WTC11 (cell line): ENCODE results near the gene SBSN. TPM values are rescaled to one million over a fixed set of nuclear protein-coding genes. Genes with fewer than 3 reads are reported as not detected.

Experiments used
- ATAC-seq: fragments of 200-7000 bp; cut with Tn5 transposase; 2 replicates; pipeline ENCODE4 v1.10.0; 2021; ENCODE audit warnings: mild to moderate bottlenecking, moderate library complexity
- CTCF ChIA-PET: fragments of 300-600 bp; sonication (Branson Sonifier 250); formaldehyde crosslinking; loops from one replicate; lab custom pipeline; 2021; ENCODE audit warnings: antibody characterized with exemption; lab: Charles Lee
- POLR2A ChIA-PET: fragments of 350-600 bp; sonication (Branson Sonifier 250); formaldehyde crosslinking; loops from one replicate; lab custom pipeline; 2021; ENCODE audit warnings: antibody characterized with exemption; lab: Charles Lee
- DNase-seq: peaks from one replicate; pipeline ENCODE4 v3.0.0; 2021; ENCODE audit warnings: low spot score
- H3K27ac Mint-ChIP-seq: 2 replicates; pipeline ENCODE4 v1.8.0; 2021; ENCODE audit warnings: mixed read lengths
- H3K27me3 Mint-ChIP-seq: 2 replicates; pipeline ENCODE4 v1.8.0; 2021; ENCODE audit warnings: low read depth, mild to moderate bottlenecking, moderate library complexity, mixed read lengths
- H3K36me3 Mint-ChIP-seq: 2 replicates; pipeline ENCODE4 v1.8.0; 2021; ENCODE audit warnings: mixed read lengths
- H3K4me1 Mint-ChIP-seq: 2 replicates; pipeline ENCODE4 v1.8.0; 2022; ENCODE audit warnings: mixed read lengths
- H3K4me3 Mint-ChIP-seq: 2 replicates; pipeline ENCODE4 v1.8.0; 2021; ENCODE audit warnings: mild to moderate bottlenecking, moderate library complexity, mixed read lengths
- H3K9me3 Mint-ChIP-seq: 2 replicates; pipeline ENCODE4 v1.8.0; 2021; ENCODE audit warnings: mixed read lengths
- AR ChIP-seq: fragments of 250-450 bp; sonication (Bioruptor Pico); IDR thresholded peaks from 2 replicates; pipeline ENCODE4 v1.9.0; 2021; ENCODE audit warnings: mild to moderate bottlenecking
- CREB1 ChIP-seq: sonication (generic); formaldehyde crosslinking; IDR thresholded peaks from 2 replicates; pipeline ENCODE4 v1.8.0; 2023; ENCODE audit warnings: mild to moderate bottlenecking, missing genetic modification reagents
- CTCF ChIP-seq: fragments of 200-600 bp; IDR thresholded peaks from 2 replicates; pipeline ENCODE4 v1.8.0; 2022; ENCODE audit warnings: antibody characterized with exemption
- E2F5 ChIP-seq: sonication (generic); formaldehyde crosslinking; IDR thresholded peaks from 2 replicates; pipeline ENCODE4 v1.8.1; 2022; ENCODE audit warnings: mild to moderate bottlenecking, moderate library complexity, missing genetic modification reagents
- EMX1 ChIP-seq: fragments of 250-450 bp; sonication (Bioruptor Pico); IDR thresholded peaks from 2 replicates; pipeline ENCODE4 v1.8.0; 2021; ENCODE audit warnings: mild to moderate bottlenecking
- ESRRA ChIP-seq: sonication (generic); formaldehyde crosslinking; IDR thresholded peaks from 2 replicates; pipeline ENCODE4 v1.8.1; 2022; ENCODE audit warnings: mild to moderate bottlenecking, missing genetic modification reagents, borderline replicate concordance
- FOXP1 ChIP-seq: sonication (generic); formaldehyde crosslinking; IDR thresholded peaks from 2 replicates; pipeline ENCODE4 v1.8.0; 2022; ENCODE audit warnings: missing genetic modification reagents, mild to moderate bottlenecking, moderate library complexity, borderline replicate concordance
- GTF2I ChIP-seq: fragments of 250-450 bp; sonication (Bioruptor Pico); conservative IDR thresholded peaks from 2 replicates; pipeline ENCODE4 v1.4.0; 2021; ENCODE audit warnings: mild to moderate bottlenecking
- HMGXB4 ChIP-seq: sonication (generic); formaldehyde crosslinking; IDR thresholded peaks from 2 replicates; pipeline ENCODE4 v1.8.1; 2023; ENCODE audit warnings: mild to moderate bottlenecking, moderate library complexity, missing genetic modification reagents
- IRF1 ChIP-seq: sonication (generic); formaldehyde crosslinking; IDR thresholded peaks from 2 replicates; pipeline ENCODE4 v1.8.0; 2023; ENCODE audit warnings: missing genetic modification reagents
- JAZF1 ChIP-seq: fragments of 250-450 bp; sonication (Bioruptor Pico); IDR thresholded peaks from 2 replicates; pipeline ENCODE4 v1.9.0; 2021; ENCODE audit warnings: moderate library complexity, mild to moderate bottlenecking, inconsistent platforms
- MAX ChIP-seq: sonication (generic); formaldehyde crosslinking; IDR thresholded peaks from 2 replicates; pipeline ENCODE4 v1.8.0; 2022; ENCODE audit warnings: mild to moderate bottlenecking, missing genetic modification reagents
- MXD4 ChIP-seq: fragments of 250-450 bp; sonication (Bioruptor Pico); IDR thresholded peaks from 2 replicates; pipeline ENCODE4 v1.8.0; 2021; ENCODE audit warnings: mild to moderate bottlenecking, moderate library complexity, borderline replicate concordance
- MYBL2 ChIP-seq: sonication (generic); formaldehyde crosslinking; IDR thresholded peaks from 2 replicates; pipeline ENCODE4 v1.8.1; 2023; ENCODE audit warnings: mild to moderate bottlenecking, moderate library complexity, missing genetic modification reagents
- NFE2L1 ChIP-seq: sonication (generic); formaldehyde crosslinking; IDR thresholded peaks from 2 replicates; pipeline ENCODE4 v1.8.1; 2023; ENCODE audit warnings: missing genetic modification reagents
- PRRX2 ChIP-seq: fragments of 250-450 bp; sonication (Bioruptor Pico); IDR thresholded peaks from 2 replicates; pipeline ENCODE4 v1.8.0; 2021; ENCODE audit warnings: mild to moderate bottlenecking
- TP53 ChIP-seq: sonication (generic); formaldehyde crosslinking; IDR thresholded peaks from 2 replicates; pipeline ENCODE4 v1.8.1; 2023; ENCODE audit warnings: mild to moderate bottlenecking, missing genetic modification reagents
- ZBTB43 ChIP-seq: sonication (generic); formaldehyde crosslinking; IDR thresholded peaks from 2 replicates; pipeline ENCODE4 v1.8.1; 2023; ENCODE audit warnings: mild to moderate bottlenecking, missing genetic modification reagents
- ZMAT4 ChIP-seq: fragments of 250-450 bp; sonication (Bioruptor Pico); IDR thresholded peaks from 2 replicates; pipeline ENCODE4 v1.9.0; 2021; ENCODE audit warnings: mild to moderate bottlenecking
- ZNF121 ChIP-seq: sonication (generic); formaldehyde crosslinking; IDR thresholded peaks from 2 replicates; pipeline ENCODE4 v1.8.0; 2023; ENCODE audit warnings: missing genetic modification reagents
- ZNF263 ChIP-seq: sonication (generic); formaldehyde crosslinking; IDR thresholded peaks from 2 replicates; pipeline ENCODE4 v1.8.1; 2022; ENCODE audit warnings: low read depth, mild to moderate bottlenecking, moderate library complexity, missing genetic modification reagents
- ZNF396 ChIP-seq: fragments of 250-450 bp; sonication (Bioruptor Pico); IDR thresholded peaks from 2 replicates; pipeline ENCODE4 v1.8.0; 2021; ENCODE audit warnings: mild to moderate bottlenecking, moderate library complexity, borderline replicate concordance
- total RNA-seq: library from RNA; stranded (reverse); gene quantifications from 3 replicates; pipeline ENCODE4 v1.2.3, GENCODE V29; 2021

SBSN gene
- total RNA-seq, 1 experiment from 2014 or later = 0.15 TPM

GRCh38 chr19:35559281-35559659, 31.2 kb upstream of the SBSN start:
- Mint-ChIP-seq H3K4me1 (peaks cover 12% of the 10 kb centered on the region), H3K9me3 (no peaks in the 10 kb centered on the region), H3K27me3 (peaks cover 56% of the 10 kb centered on the region), H3K27ac (no peak overlapping the region), H3K36me3 (no peaks in the 10 kb centered on the region), H3K4me3 (peak overlapping the region; percentile 51)
- POLR2A ChIA-PET = interaction anchor here (1.7 kb wide), 1 partner anchor 11 kb away, joined by 3 read pairs; no protein-coding TSS in a partner anchor
- CTCF ChIA-PET = interaction anchor here (0.5 kb wide), 1 partner anchor 42 kb away, joined by 3 read pairs; no protein-coding TSS in a partner anchor
- DNase-seq (no peak), ATAC-seq (no peak)
- no peak for TF ChIP-seq ZNF121 (CRISPR knock-in tag)
- TF ChIP-seq MXD4 (CRISPR knock-in tag) = no peak
- no peak for TF ChIP-seq EMX1 (CRISPR knock-in tag)
- TF ChIP-seq NFE2L1 (CRISPR knock-in tag) = no peak
- no peak for TF ChIP-seq CREB1 (CRISPR knock-in tag)
- no peak for TF ChIP-seq CTCF
- TF ChIP-seq E2F5 (CRISPR knock-in tag) = no peak
- TF ChIP-seq JAZF1 (CRISPR knock-in tag) = no peak
- no peak for TF ChIP-seq ZMAT4 (CRISPR knock-in tag)
- no peak for TF ChIP-seq MYBL2 (CRISPR knock-in tag)
- no peak for TF ChIP-seq ZNF396 (CRISPR knock-in tag)
- TF ChIP-seq PRRX2 = no peak

- Mint-ChIP-seq H3K36me3 (no peaks in the 10 kb centered on the region), H3K9me3 (no peaks in the 10 kb centered on the region), H3K27me3 (peaks cover 56% of the 10 kb centered on the region), H3K4me1 (peaks cover 12% of the 10 kb centered on the region), H3K27ac (no peak overlapping the region), H3K4me3 (peak overlapping the region; percentile 51)
- DNase-seq (no peak), ATAC-seq (peak; percentile 1; the same call in 1 of the 2 replicates)
- TF ChIP-seq PRRX2 (no peak), HMGXB4 (CRISPR knock-in tag) (no peak), AR (CRISPR knock-in tag) (no peak), MAX (CRISPR knock-in tag) (peak; percentile 17; the same call in 1 of the 2 replicates), ESRRA (no peak), IRF1 (CRISPR knock-in tag) (no peak), FOXP1 (peak; percentile 19; the same call in 1 of the 2 replicates), ZBTB43 (CRISPR knock-in tag) (no peak), TP53 (CRISPR knock-in tag) (0 out of 2 replicates have a peak, but pooled peaks have one; percentile 30), ZNF263 (no peak), GTF2I (no peak)
- ChIA-PET CTCF (interaction anchor here (0.9 to 3.9 kb wide), 29 partner anchors 10 to 491 kb away, joined by 3 to 62 read pairs (median 7); partner anchors contain the start of genes COX6B1, DMKN, HAUS5 and KIRREL2), POLR2A (interaction anchor here (0.6 to 1.8 kb wide), 7 partner anchors 10 to 162 kb away, joined by 3 to 14 read pairs (median 4); partner anchors contain the start of genes COX6B1, DMKN and HAUS5)
Observed at GRCh38 chr19:35558400-35559280, 30.5 kb upstream of the SBSN start.
